ENCODE data around the gene ACTN2. TPM values are rescaled to one million over a fixed set of nuclear protein-coding genes. Genes with fewer than 3 reads are reported as not detected.

ACTN2 gene
- total RNA-seq, 4 donors from 2014 or later = 7.5 to 16.2 (median 10.3) TPM

- no peak overlapping the region for H3K4me3 ChIP-seq
- no peak for DNase-seq (ENCODE audit: extremely low spot score)
- intact Hi-C loops (cut with DNase I) = no loop called here
- H3K4me1 ChIP-seq = peaks cover 32 to 59% (median 48%) of the 10 kb centered on the region in 4 donors
- TF ChIP-seq POLR2AphosphoS5 (IDR thresholded peaks at IDR 0.05) (no peak), EP300 (IDR thresholded peaks at IDR 0.05) (no peak), POLR2A (IDR thresholded peaks at IDR 0.05; ENCODE audit: low read depth) (no peak)
- TF ChIP-seq, protein P1, sequence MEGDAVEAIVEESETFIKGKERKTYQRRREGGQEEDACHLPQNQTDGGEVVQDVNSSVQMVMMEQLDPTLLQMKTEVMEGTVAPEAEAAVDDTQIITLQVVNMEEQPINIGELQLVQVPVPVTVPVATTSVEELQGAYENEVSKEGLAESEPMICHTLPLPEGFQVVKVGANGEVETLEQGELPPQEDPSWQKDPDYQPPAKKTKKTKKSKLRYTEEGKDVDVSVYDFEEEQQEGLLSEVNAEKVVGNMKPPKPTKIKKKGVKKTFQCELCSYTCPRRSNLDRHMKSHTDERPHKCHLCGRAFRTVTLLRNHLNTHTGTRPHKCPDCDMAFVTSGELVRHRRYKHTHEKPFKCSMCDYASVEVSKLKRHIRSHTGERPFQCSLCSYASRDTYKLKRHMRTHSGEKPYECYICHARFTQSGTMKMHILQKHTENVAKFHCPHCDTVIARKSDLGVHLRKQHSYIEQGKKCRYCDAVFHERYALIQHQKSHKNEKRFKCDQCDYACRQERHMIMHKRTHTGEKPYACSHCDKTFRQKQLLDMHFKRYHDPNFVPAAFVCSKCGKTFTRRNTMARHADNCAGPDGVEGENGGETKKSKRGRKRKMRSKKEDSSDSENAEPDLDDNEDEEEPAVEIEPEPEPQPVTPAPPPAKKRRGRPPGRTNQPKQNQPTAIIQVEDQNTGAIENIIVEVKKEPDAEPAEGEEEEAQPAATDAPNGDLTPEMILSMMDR (IDR thresholded peaks at IDR 0.05) = no peak
- peaks cover 0 to 14% (median 7%) of the 10 kb centered on the region in 4 donors for H3K36me3 ChIP-seq
- H3K27ac ChIP-seq (replicated peaks in 1 of 4) = no peak overlapping the region
- H3K9me3 ChIP-seq = no peaks in the 10 kb centered on the region
- H3K27me3 ChIP-seq = no peaks in the 10 kb centered on the region
- WGBS = 96% methylated on average over 5 of the region's 5 CpGs
Measured at GRCh38 chr1:236800002-236800620, 113.8 kb downstream of the ACTN2 start.

DNA sequence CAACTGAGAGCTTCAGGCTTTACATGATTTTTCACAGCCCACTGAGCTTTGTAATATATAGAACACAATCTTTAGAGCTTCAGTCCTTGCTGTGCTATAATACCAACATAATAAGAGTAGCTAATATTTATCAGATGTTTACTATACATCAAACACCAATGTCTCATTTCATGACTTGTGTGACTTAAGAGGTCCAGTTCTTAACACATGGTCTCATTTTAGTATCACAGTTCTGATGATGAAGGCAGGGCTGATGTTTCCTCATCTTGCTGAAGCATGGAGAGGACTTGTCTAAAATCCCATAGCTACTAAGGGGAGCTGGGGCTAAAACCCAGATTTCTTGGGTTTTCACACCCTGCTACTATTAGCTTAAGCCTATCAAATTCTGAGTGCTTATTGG is 114.3 kb downstream of the ACTN2 start:
- peaks cover 32 to 59% (median 48%) of the 10 kb centered on the region in 4 donors for H3K4me1 ChIP-seq
- TF ChIP-seq POLR2AphosphoS5 (IDR thresholded peaks at IDR 0.05) (no peak), POLR2A (IDR thresholded peaks at IDR 0.05; ENCODE audit: low read depth) (no peak), EP300 (IDR thresholded peaks at IDR 0.05) (no peak)
- TF ChIP-seq, protein P1 (IDR thresholded peaks at IDR 0.05) = no peak
- H3K27ac ChIP-seq (replicated peaks in 1 of 4) = no peak overlapping the region
- no peaks in the 10 kb centered on the region for H3K27me3 ChIP-seq
- no peaks in the 10 kb centered on the region for H3K9me3 ChIP-seq
- no peak overlapping the region for H3K4me3 ChIP-seq
- intact Hi-C loops (cut with DNase I) = no loop called here
- peaks cover 0 to 20% (median 10%) of the 10 kb centered on the region in 4 donors for H3K36me3 ChIP-seq
- DNase-seq (ENCODE audit: extremely low spot score) = no peak

DNA sequence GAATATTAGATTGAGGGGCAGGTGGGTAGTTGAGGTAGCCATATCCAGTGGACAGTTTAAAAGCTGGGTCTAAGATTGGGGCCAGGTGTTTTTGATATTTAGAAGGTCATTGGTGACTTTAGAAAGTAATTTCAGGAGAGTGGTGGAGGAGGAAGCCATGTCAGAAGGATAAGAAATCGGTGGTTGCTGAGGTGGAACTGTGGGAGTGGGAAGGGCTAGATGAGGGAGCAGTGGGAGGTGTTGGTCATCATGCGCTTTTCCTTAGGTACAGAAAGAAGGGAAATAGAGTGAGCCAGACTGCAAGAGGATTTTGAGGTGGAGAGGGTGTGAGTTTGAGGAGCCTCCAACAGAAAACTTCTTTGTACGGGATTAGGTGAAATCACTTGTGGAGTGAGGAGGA is 116.0 kb downstream of the ACTN2 start:
- Histone ChIP-seq H3K9me3 (no peaks in the 10 kb centered on the region), H3K27ac (replicated peaks in 1 of 4) (no peak overlapping the region), H3K4me3 (no peak overlapping the region), H3K36me3 (peaks cover 0 to 26% (median 14%) of the 10 kb centered on the region in 4 donors), H3K27me3 (no peaks in the 10 kb centered on the region), H3K4me1 (peaks cover 26 to 49% (median 38%) of the 10 kb centered on the region in 4 donors)
- no peak for TF ChIP-seq POLR2A (IDR thresholded peaks at IDR 0.05; ENCODE audit: low read depth)
- TF ChIP-seq EP300 (IDR thresholded peaks at IDR 0.05) = no peak
- TF ChIP-seq POLR2AphosphoS5 (IDR thresholded peaks at IDR 0.05) = no peak
- TF ChIP-seq, protein P1 (IDR thresholded peaks at IDR 0.05) = no peak
- 97% methylated on average over 3 of the region's 3 CpGs for WGBS
- intact Hi-C loops (cut with DNase I) = no loop called here
- no peak for DNase-seq (ENCODE audit: extremely low spot score)

DNA sequence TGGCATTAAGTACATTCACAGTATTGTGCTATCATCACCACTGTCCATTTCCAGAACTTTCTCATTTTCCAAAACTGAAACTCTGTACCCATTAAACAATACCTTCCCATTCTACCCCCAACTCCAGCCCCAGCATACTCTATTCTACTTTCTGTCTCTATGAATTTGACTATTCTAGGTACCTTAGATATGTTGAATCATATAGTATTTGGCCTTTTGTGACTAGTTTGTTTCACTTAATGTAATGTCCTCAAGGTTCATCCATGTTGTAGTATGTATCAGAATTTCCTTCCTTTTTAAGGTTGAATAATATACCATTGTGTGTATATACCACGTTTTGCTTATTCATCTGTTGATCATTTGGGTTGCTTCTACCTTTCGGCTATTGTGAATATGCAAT is 120.3 kb downstream of the ACTN2 start:
- Histone ChIP-seq H3K4me3 (no peak overlapping the region), H3K36me3 (peaks cover 3 to 64% (median 40%) of the 10 kb centered on the region in 4 donors), H3K27me3 (no peaks in the 10 kb centered on the region), H3K4me1 (peaks cover 17 to 40% (median 20%) of the 10 kb centered on the region in 4 donors), H3K9me3 (no peaks in the 10 kb centered on the region), H3K27ac (replicated peaks in 1 of 4) (no peak overlapping the region)
- intact Hi-C loops (cut with DNase I) = no loop called here
- WGBS = 88% methylated on average over 2 of the region's 2 CpGs
- no peak for DNase-seq (ENCODE audit: extremely low spot score)
- TF ChIP-seq EP300 (IDR thresholded peaks at IDR 0.05) (no peak), POLR2A (IDR thresholded peaks at IDR 0.05; ENCODE audit: low read depth) (no peak), POLR2AphosphoS5 (IDR thresholded peaks at IDR 0.05) (no peak)
- TF ChIP-seq, protein P1 (IDR thresholded peaks at IDR 0.05) = no peak

- WGBS = 95% methylated on average over 2 of the region's 2 CpGs
- Histone ChIP-seq H3K36me3 (peaks cover 15 to 78% (median 54%) of the 10 kb centered on the region in 4 donors), H3K27me3 (no peaks in the 10 kb centered on the region), H3K4me3 (no peak overlapping the region), H3K9me3 (no peaks in the 10 kb centered on the region), H3K27ac (replicated peaks in 1 of 4) (no peak overlapping the region), H3K4me1 (peaks cover 5 to 27% (median 19%) of the 10 kb centered on the region in 4 donors)
- no peak for DNase-seq (ENCODE audit: extremely low spot score)
- intact Hi-C loops (cut with DNase I) = no loop called here
- TF ChIP-seq POLR2AphosphoS5 (IDR thresholded peaks at IDR 0.05) (no peak), EP300 (IDR thresholded peaks at IDR 0.05) (no peak), POLR2A (IDR thresholded peaks at IDR 0.05; ENCODE audit: low read depth) (no peak)
- TF ChIP-seq, protein P1 (IDR thresholded peaks at IDR 0.05) = no peak
Measured at GRCh38 chr1:236808005-236808404, 121.7 kb downstream of the ACTN2 start.
